AML-193 (cell line): ENCODE measurements around the gene BCKDHA.
"Not testable (repeated sequence)": the region's sequence is repeated elsewhere in the genome, so short reads cannot be mapped to it uniquely, and the experiment has no call there.

Experiments
- DNase-seq, 2 experiments: peaks; one replicate each; lab custom pipeline; 2025; lab: John Stamatoyannopoulos, UW

The BCKDHA gene

DNA sequence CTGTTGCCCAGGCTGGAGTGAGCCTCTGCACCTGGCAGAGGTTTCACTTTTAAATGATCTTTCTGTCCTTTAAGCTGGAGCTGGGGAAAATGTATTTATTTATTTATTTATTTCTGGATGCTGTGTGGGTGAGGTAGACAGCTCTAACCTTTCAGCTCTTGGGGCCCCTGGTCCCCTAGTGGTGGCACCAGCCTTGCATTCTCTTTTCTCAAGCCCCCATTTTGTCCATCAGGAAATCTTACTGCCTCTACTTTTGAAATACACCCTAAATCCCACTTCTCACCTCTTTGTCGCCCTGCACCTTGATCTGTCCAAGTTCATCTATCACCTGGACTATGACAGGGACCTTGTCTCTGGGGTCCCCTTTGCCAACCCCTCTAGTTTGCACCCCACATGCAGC is 31.5 kb upstream of the BCKDHA start:
- no peak for DNase-seq

DNA sequence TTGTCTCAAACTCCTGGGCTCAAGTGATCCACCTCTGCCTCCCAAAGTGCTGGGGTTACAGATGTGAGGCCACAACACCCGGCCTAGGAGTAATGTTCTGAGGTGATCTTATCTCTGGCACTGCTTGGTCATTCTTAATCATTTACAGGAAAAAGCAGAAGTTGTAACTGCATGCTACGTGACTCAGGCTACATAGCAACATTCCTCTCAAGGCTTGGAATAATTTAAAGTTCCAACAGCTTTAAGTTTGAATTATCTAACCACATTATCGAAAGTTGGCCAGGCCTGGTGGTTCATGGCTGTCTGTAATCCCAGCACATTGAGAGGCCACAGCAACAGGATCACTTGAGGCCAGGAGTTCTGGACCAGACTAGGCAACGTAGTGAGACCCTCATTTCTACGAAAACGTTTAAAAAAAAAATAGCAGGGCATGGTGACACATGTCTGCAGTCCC is 29.7 kb upstream of the BCKDHA start:
- DNase-seq = peak; percentile 57 to 69

DNA sequence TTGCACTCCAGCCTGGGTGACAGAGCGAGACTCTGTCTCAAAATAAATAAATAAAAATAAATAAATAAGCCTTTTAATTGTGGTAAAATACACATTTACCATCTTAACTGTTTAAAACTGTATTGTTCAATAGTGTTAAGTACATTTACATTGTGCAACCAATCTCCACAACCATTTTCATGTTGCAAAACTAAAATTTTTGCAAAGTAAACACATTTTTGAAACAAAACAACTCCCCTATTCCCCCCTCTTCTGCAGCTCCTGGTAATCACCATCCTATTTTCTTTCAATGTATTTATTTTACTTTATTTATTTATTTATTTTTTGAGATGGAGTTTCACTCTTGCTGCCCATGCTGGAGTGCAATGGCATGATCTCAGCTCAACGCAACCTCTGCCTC is 27.8 kb upstream of the BCKDHA start:
- DNase-seq = no peak

DNA sequence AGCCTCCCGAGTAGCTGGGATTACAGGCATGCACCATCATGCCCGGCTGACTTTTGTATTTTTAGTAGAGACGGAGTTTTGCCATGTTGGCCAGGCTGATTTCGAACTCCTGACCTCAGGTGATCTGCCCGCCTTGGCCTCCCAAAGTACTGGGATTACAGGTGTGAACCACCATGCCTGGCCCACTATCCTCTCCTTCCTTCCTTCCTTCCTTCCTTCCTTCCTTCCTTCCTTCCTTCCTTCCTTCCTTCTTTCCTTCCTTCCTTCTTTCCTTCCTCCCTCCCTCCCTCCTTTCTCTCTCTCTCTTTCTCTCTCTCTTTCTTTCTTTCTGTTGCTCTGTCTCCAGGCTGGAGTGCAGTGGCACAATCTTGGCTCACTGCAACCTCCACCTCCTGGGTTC is 26.5 kb upstream of the BCKDHA start:
- DNase-seq = not testable (repeated sequence)

DNA sequence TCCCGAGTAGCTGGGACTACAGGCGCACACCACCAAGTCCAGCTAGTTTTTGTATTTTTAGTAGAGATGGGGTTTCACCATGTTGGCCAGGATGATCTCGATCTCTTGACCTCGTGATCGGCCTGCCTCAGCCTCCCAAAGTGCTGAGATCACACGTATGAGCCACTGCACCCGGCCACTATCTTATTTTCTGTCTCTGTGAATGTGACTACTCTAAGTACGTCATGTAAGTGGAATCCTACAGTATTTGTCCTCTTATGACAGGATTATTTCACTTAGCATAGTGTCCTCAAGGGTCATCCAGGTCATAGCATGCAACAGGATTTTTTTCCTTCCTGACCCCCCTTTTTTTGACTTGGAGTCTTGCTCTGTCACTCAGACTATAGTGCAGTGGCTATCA is 26.1 kb upstream of the BCKDHA start:
- no peak for DNase-seq

DNA sequence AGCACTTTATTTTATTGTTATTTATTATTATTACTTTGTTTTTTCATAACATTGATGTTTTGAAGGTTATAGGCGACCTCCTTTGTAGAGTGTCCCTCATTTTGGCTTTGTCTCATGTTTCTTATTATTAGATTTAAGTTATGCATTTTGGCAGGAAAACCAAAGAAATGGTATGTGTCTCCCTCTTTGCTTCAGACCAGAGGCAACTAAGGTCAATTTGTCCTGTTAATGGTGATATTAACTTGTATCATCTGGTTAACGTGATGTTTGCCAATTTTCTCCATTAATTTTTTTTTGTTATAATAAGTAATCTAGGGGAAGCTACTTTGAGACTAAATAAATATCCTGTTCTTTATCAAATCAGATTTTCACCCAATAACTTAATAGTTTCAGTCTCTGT is 25.1 kb upstream of the BCKDHA start:
- no peak for DNase-seq

DNA sequence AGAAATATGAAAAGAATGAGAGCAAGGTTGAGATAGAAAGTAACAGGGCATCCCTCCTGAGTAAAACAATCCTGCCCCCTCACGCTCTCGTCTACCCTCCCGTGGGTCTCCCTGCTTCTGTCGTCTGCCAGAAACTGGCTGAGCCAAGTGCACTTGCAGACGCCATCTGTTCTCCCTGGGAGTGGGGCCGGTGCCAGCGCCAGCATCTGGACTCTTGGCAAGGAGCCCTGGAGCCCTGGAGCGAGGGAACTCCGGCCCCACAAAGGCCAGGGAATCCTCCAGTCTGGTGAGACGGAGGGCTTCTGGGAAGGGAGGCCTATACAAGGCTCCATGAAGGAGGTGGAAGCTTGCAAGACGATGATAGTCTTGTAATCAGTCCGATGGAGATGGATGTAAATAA is 23.6 kb upstream of the BCKDHA start:
- DNase-seq = no peak

DNA sequence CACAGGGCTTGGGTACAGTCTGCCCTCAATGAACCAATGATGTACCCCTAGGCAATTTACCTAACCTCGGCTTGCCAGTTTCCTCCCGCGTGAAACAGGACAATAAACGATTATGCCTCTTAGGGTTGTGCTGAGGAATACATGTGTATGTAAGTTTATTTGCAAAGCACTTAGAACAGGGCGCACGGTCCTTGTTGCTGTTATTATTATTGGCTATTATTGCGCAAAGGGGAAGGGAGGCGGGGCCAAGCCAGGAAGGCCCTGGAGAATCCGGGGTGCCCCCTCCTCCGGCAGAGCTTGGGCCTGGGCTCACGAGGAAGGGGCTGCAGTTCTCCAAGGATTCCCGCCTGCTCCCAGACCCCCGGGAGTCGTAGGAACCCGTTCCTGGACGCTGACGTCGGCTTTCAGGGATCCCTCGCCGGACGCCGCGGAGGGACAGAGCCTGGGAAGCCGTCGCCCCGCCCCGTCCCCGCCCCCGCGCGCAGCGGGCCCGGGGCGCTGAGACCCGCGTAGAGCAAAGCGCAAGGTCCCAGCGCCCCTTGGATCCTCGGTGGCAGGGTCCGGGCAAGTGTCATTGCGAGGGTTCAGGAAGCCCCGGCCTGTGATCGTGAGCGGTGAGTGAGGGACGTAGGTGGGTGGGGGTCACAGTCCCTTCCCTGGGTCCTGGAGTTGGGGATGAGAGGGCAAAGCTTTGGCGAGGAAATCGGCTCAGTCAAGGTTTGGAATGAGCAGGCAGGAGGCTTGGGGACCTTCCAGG is 21.2 kb upstream of the BCKDHA start, which contains the start of gene TMEM91:
Gene TMEM91 (plus strand): TSS at position 293 of the 757 bp plus-strand sequence. CDS start 1,777 bp downstream, outside the sequence.
- DNase-seq = no peak

DNA sequence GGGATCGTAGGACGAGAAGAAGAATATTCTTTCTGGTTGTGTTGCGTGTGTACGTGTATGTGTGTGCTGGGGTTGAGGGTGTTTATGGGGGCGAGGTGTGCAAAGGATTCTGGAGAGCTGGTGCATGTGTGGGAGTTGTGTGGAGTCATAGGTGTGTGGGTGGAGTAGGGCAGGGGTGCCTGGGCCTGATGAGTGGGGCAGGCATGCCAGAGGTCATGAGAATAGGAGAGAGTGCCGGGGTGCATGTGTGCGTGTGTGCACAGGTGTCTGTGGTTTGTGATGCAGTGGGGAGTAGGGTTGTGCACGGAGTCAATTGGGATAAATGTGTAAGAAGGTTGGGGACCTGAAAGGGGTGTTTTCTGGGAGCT is 20.6 kb upstream of the BCKDHA start:
- no peak for DNase-seq

DNA sequence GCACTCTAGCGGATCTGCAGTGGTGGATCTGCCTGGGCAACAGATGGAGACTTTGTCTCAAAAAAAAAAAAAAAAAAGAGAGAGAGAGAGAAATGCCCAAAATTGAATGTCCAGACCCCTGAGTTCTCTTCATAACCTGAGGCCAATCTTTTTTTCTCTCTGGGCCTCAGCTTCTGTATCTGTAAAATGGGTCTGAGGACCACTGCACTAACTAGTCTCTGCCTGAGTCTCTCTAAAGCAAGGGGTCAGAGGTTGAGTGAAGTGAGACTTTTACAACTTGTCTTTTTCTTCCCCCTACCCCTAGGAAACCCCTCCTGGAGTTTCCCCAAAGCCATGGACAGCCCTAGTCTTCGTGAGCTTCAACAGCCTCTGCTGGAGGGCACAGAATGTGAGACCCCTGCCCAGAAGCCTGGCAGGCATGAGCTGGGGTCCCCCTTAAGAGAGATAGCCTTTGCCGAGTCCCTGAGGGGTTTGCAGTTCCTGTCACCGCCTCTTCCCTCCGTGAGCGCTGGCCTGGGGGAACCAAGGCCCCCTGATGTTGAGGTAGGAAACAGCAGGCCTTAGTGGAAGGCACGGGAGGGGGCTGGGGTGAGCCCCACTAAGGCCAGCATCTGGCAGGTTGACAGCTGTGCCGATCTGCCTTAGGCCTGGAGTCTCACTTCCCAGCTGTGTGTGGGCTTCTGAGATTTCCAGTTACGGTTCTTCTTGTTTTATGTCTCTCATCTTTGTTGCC is 19.5 kb upstream of the BCKDHA start:
- DNase-seq = no peak

DNA sequence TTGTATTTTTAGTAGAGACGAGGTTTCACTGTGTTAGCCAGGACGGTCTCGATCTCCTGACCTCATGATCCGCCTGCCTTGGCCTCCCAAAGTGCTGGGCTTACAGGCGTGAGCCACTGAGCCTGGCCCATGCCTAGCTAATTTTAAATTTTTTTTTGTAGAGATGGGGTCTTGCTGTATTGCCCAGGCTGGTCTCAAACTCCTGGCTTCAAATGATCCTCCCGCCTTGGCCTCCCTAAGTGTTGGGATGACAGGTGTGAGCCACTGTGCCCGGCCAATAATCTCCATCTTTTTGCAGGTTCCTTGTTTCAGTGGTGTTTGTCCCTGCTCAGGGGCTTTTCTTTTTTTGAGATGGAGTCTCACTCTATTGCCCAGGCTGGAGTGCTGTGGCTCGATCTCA is 16.1 kb upstream of the BCKDHA start:
- DNase-seq = not testable (repeated sequence)

DNA sequence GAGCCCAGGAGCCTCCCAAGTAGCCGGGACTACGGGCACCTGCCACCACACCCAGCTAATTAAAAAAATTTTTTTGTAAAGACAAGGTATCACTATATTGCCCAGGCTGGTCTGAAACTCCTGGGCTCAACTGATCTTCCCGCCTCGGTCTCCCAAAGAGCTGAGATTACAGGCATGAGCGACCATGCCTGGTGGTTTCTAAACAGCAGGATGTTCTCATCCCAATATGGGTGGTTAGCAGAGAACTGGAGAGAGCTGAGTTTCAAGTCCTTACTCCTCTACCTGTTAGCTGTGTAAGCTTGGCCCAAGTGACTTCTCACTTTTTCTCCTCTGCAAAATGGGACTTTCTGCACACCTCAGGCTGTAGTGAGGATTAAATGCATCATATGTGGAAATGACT is 13.3 kb upstream of the BCKDHA start:
- DNase-seq = no peak

DNA sequence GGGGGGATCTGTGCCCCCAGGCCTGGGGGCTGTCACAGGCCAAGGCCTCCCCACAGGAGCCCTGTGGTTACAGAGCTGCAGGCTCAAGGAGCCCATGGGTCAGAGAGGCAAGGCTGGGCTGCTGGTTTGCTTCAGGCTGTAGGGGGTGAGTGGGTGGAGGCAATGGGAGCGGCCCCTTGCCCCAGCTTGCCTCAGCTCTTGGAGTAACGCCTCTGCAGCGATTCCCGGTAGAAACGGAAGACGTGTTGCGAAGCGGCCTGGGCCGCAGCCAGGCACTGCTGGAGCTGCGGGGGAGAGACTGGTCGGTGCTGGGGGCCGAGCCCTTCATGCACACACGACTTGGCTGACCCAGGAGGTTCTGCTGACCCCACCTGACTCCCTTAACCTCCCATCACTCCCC is 11.2 kb upstream of the BCKDHA start:
- no peak for DNase-seq

DNA sequence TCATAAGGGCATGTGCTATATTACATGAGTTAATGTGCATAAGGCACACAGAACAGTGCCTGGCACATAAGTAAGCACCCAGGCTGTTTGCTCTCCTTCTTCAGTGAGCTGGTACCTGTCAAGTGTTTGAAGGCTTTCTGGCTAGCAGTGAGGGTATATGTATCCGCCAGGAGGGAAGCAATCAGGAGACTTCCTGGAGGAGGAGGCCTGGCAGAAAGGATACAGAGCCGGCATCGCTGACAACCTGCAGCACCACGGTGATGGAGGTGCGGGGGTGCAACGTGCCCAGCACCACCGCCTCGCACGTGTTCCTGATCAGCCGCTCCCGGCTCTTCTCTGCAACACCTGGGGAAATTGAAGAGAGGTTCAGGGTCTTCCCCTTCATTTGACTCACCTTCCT is 6.0 kb upstream of the BCKDHA start:
- DNase-seq = no peak

DNA sequence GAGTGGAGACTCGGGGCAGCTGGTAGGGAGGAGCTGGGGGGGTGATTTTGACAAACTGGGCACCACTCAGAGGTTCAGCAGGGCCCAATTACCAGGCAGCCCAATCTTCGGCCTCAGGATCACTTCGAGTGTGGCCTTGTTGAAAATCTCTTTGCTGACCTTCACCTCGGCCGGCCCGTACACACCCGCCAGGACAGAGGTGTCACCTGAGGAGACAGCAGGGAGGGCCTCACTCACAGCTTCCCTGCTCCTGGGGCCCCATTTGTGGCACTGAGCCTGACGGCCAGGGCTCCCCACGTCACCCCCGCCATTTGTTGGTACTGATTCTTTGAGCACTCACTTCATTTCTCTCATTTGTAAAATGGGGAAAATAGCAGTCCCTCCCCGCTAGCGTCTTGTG is 4.8 kb upstream of the BCKDHA start:
- no peak for DNase-seq

DNA sequence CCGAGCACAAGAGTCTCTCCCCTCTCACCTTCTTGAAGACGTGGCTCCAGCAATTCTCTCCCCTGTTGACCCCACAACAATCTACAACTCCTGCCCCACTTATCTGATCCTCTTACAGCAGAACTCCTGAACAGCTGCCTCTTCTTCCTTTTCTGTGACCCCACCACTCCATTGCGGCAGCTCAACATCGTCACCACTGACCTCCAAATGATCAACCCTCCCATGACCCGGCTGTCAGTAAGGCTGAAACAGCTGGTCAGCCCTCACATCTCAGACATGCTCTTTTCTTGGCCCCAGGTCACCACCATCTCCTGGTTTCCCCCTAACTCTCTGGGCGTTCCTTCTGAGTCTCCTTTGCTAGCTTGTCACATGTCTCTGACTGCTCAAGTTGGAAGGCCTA is 2.3 kb upstream of the BCKDHA start:
- DNase-seq = no peak

DNA sequence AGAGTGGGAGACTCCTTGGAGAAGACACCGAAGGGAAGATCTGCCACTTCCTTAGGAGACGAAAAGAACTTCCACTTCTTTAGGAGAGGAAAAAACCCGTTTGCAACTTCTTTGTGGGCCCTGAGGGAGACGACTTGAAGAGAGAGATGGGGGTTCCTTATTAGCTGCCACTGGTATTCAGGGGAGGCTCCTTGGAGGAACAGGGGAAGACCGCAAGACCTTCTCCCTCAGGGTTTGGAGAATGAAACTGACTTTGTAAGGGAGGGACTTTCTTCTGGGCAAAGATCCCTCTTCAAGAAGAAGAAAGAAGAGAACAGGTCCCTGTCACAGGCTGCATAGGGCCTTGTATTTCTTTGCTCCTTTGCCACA is 416 bp downstream of the BCKDHA start:
- no peak for DNase-seq

DNA sequence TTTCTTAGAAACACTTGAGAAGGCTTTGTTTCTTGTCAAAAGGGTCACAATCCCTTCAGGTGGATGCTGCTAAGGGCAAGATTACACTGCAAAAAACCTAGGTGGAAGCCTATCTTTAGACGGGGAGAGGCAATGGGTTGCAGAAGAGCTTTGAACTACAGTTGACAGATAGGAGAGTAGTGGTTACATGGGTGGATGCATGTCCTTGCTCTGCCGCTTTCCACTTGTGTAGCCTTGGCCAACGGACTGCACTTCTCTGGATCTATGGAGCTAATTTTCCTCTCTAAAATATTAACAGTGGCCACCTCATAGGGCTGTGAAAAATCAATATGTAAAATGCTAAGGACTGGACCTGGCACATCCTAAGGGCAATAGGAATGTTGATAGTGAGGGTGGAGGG is 980 bp downstream of the BCKDHA start:
- no peak for DNase-seq

DNA sequence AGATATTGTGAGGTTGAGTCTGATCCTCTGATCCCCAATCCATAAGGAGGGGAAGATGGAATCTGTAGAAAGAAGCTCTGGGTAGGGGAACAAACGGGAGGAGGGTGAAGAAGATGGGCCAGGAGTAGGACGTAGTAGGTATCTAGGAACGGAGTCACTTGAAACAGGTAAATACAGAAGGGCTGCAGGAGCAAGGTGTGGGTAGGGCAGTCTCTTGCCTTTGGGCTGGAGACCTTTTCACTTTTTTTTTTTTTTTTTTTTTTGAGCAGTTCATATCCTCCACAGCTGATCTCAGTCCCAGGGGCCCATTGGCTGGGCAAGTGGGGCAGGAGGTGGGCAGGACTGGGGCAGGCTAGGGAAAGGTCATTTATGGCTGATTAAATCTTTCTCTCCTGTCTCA is 1.5 kb downstream of the BCKDHA start:
- DNase-seq = no peak

DNA sequence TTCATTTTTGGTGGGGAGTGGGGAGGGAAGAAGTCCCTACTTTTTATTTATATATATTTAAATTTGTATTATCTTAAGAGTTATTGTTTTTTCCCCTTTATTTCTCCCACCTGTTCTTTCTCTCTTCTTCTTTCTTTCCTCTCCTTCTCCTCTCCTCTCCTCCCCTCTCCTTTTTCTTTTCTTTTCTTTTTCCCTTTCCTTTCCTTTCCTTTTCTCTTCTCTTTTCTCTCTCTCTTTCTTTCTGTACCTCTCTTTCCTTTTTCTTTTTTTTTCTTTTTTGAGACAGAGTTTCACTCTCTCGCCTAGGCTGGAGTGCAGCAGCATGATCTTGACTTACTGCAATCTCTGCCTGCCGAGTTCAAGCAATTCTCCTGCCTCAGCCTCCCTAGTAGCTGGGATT is 1.9 kb downstream of the BCKDHA start:
- DNase-seq = no peak

DNA sequence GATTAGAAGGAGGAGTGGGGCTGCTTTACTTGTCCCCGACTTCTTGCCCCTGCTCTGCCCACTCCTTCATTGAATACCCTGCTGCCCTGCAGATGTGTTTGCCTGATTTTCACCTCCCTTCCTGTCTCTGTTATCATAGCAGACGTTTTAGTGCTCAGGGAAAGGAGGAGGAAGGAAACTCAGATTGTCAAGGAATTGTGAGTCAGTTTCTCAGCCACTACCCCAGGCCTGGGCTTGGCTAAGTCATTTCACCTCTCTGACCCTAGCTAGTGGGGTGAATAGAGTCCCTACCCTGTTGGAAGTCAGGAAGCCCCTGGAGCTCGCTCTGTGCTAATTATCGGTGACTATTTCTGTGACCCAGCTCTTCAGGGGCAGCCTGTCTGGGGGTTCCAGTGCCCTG is 3.9 kb downstream of the BCKDHA start:
- DNase-seq = no peak

DNA sequence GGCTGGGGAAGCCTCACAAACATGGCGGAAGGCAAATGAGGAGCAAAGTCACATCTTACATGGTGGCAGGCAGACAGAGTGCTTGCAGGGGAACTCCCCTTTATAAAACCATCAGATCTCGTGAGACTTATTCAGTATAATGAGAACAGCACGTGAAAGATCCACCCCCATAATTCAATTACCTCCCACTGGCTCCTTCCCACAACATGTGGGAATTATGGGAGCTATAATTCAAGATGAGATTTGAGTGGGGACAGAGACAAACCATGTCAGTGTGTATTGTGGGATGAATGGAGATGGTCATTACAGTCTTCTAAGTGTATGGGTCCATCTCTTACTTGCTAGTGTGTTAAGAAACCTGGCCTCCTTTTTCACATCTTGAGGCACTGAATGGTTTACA is 4.4 kb downstream of the BCKDHA start:
- DNase-seq = no peak

DNA sequence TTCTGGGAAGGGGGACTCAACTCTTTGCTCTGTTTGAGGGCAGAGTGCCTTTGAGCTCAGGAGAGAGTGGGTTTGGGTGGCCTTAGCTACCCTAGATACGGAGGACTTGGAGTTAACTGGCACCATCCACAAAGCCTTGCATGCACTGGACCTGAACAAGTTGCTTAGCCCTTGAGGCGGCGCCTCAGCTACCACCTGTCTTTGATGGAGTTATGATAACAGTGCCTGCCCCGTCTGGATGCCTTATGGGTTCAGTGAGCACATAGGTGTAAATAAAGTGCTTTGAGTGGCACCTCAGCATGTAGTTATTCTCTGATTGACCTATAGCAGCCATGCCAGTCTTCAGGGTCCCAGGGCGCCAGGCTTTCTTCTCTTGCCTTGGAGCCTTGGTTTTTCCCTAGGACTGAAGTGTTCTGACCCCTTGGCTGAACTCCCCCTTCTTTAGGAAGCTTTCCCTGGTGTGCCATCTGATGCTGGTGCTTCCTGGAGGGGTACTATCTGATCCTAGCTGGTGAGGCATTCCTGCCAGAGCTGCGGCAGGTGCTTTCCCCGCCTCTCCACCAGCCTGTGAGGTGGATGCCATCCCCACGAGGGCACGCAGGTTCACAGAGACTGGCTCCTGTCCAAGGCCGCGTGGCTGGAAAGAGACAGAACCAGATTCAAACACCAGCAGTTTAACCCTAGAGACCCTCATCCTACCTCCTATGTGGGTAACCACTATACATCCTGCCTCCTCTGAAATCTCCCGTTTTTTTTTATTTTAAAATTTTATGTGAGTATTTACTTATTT is 5.8 kb downstream of the BCKDHA start:
- DNase-seq = no peak
